ENCODE results near the gene PLEKHM3.
"Not testable (repeated sequence)": the region's sequence is repeated elsewhere in the genome, so short reads cannot be mapped to it uniquely, and the experiment has no call there.

Gene PLEKHM3

DNA sequence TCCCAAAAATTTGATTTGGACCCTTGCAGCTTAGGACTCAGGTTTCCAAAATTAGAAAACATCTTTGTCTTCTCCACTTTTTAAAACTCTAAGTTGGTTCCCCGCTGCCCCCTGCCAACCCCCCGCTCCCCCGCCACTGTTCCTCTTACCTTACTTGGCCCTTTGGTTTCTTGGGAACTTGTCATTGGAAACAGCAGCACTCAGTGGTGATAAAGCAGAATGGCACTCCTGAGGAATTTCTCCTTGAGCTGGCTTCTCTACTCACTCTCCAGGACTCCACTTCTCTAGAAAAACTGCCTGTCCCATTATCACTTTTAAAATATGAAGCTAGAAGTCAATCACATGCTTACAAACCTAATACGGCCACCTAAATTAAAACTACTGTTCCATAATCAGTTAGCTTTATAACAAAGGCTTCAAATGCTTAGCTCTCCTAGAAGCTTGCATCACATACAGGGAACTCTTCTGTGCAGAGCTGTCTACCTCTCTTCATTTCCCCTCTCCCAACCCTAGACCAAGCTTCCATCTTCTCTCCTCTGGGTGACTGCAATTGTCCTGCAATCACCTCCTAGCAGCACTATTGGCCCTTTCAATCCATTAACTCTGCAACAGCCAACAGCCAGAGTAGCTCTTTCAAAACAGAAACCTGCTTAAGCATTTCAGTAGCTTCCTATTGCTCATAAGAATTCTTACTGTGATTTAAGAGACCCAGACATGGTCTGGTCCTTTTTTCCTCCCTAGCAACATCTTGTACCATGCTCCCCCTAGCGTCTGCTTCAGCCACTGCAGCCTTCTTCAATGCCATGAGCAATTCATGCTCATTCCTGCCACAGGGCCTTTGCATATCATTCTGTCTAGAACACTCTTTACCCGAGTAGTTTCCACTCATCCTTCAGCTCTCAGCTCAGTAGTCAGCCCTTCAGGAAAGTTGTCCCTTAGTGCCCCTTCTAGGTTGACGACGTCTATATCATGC lies 15.2 kb upstream of the PLEKHM3 start:
- peak; percentile 69 for DNase-seq
- in situ Hi-C loops (cut with MboI; ENCODE audit: low pct_unique_long_range_greater_than_20kb, low sequenced_read_pairs), result loop anchor here (25.0 kb wide), 1 partner anchor 278 kb away; the partner anchor contains the start of gene FZD5

DNA sequence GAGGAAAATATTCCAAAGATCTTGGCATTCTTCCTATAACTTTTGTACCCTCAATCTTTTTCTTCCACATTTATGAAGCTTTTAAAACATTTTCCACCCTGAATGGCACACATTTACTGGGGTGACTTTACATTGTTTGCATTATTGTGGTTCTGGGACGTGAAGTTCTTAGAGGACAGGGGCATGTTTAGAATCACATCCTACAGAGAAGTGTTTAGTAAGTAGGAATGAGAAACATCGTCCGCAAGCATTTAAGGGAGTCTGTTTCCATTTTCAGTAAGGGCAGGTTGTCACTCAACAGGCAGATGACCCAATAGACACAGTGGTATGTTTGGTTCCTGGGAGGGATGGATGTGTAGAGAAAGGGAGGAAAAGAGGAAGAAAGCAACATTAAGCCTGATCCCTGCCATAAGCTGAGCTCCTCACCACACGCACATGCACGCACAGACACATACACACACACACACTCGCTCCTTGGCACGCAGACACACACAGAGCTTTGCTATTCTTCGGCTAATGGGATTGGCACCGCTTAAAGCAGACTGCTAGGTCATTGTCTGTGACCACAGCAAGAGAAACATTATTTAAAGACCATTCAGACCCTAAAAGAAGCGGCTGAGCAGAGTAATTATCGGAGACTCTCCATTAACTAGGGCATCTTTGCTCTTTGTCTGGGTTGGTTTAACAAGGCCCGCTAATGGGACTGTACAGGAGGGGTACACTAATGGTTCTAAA lies 14.2 kb upstream of the PLEKHM3 start:
- peak; percentile 8 for DNase-seq
- in situ Hi-C loops (cut with MboI; ENCODE audit: low pct_unique_long_range_greater_than_20kb, low sequenced_read_pairs), result loop anchor here (25.0 kb wide), 1 partner anchor 277 kb away; the partner anchor contains the start of gene FZD5

GRCh38 chr2:208037564-208038487 lies 12.5 kb upstream of the PLEKHM3 start:
- no peak for DNase-seq
- in situ Hi-C loops (cut with MboI; ENCODE audit: low pct_unique_long_range_greater_than_20kb, low sequenced_read_pairs), result loop anchor here (25.0 kb wide), 1 partner anchor 276 kb away; the partner anchor contains the start of gene FZD5

GRCh38 chr2:208036357-208036756 lies 11.0 kb upstream of the PLEKHM3 start:
- no peak for DNase-seq
- in situ Hi-C loops (cut with MboI; ENCODE audit: low pct_unique_long_range_greater_than_20kb, low sequenced_read_pairs), result loop anchor here (25.0 kb wide), 1 partner anchor 274 kb away; the partner anchor contains the start of gene FZD5

GRCh38 chr2:208034503-208035140 lies 9.3 kb upstream of the PLEKHM3 start:
- in situ Hi-C loops (cut with MboI; ENCODE audit: low pct_unique_long_range_greater_than_20kb, low sequenced_read_pairs), result loop anchor here (25.0 kb wide), 1 partner anchor 272 kb away; the partner anchor contains the start of gene FZD5
- no peak for DNase-seq

- in situ Hi-C loops (cut with MboI; ENCODE audit: low pct_unique_long_range_greater_than_20kb, low sequenced_read_pairs), result loop anchor here (25.0 kb wide), 1 partner anchor 272 kb away; the partner anchor contains the start of gene FZD5
- DNase-seq, result peak; percentile 42
Measured at GRCh38 chr2:208033701-208034502, 8.6 kb upstream of the PLEKHM3 start.

DNA sequence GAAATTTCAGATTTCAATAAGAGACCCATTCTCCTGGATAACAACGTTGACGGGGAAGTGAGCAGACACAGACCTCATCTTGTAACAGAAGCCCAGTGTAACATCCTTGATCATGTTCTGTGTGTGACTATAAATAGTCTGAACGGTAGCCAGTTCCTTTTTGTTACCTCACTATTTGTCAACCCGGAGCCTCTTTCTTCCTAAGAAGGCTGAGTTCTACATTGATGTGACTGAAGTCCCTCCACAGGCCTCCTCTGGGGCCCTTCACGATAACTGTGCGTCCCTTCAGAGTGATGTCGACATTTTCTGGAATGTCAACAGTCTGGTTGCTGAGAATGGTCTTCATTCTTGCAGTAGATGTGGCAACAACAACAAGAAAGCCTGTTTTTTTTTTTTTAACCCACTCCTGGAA lies 6.3 kb upstream of the PLEKHM3 start:
- DNase-seq, result peak; percentile 9

DNA sequence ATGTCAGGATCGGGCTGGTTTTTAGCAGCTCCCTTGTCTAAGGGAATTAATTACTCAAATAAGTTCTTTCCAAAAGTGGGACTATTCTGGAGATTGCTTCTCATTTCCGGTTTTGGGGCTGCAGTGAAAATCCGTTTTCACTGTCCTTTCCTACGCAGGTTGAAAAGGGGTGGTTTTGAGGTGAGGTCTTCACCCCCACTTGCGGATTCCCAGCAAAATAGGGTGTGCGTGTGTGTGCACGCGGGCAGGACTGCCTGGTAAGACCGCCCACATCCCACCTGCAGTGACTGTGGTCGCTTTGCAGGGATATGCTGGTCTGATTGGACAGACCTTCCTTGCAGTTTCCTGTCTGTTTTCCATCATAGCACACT lies 472 bp upstream of the PLEKHM3 start:
- in situ Hi-C loops (cut with MboI; ENCODE audit: low pct_unique_long_range_greater_than_20kb, low sequenced_read_pairs), result loop anchor here (25.0 kb wide), 1 partner anchor 263 kb away; the partner anchor contains the start of gene FZD5
- no peak for DNase-seq

More for the DNA sequence above, 6.3 kb upstream of the PLEKHM3 start:
- in situ Hi-C loops (cut with MboI; ENCODE audit: low pct_unique_long_range_greater_than_20kb, low sequenced_read_pairs), result loop anchor here (25.0 kb wide), 1 partner anchor 269 kb away; the partner anchor contains the start of gene FZD5

GRCh38 chr2:208024091-208024490 lies 1.2 kb downstream of the PLEKHM3 start:
- no peak for DNase-seq
- in situ Hi-C loops (cut with MboI; ENCODE audit: low pct_unique_long_range_greater_than_20kb, low sequenced_read_pairs), result no loop called here

GRCh38 chr2:208020253-208020652 lies 5.1 kb downstream of the PLEKHM3 start:
- in situ Hi-C loops (cut with MboI; ENCODE audit: low pct_unique_long_range_greater_than_20kb, low sequenced_read_pairs), result no loop called here
- DNase-seq, result no peak

GRCh38 chr2:208018124-208018712 lies 7.1 kb downstream of the PLEKHM3 start:
- DNase-seq; in situ Hi-C loops (cut with MboI; ENCODE audit: low pct_unique_long_range_greater_than_20kb, low sequenced_read_pairs): not testable (repeated sequence)

- in situ Hi-C loops (cut with MboI; ENCODE audit: low pct_unique_long_range_greater_than_20kb, low sequenced_read_pairs), result no loop called here
- DNase-seq, result no peak
Measured at GRCh38 chr2:208017721-208018120, 7.6 kb downstream of the PLEKHM3 start.

DNA sequence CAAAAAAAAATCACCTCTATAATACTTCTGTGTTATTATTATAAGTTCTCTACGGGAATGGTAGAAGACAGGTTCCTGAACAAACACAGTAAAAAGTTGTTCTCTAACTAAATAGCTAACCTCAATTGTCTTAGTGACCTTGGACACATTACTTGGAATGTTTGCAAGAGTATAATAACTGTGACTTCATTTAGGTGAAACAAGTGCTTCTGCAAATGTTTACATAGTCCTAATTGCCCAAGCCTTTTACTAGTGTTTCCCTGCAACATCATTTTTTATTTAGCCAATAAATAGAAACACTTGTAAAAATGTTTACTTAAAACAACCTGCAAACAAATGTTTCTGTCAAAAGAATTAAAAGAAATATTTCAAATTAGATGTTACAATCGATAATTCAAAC lies 9.9 kb downstream of the PLEKHM3 start:
- in situ Hi-C loops (cut with MboI; ENCODE audit: low pct_unique_long_range_greater_than_20kb, low sequenced_read_pairs), result no loop called here
- no peak for DNase-seq

- in situ Hi-C loops (cut with MboI; ENCODE audit: low pct_unique_long_range_greater_than_20kb, low sequenced_read_pairs), result no loop called here
- no peak for DNase-seq
Measured at GRCh38 chr2:208013285-208014178, 11.8 kb downstream of the PLEKHM3 start.

- no peak for DNase-seq
- in situ Hi-C loops (cut with MboI; ENCODE audit: low pct_unique_long_range_greater_than_20kb, low sequenced_read_pairs), result no loop called here
Measured at GRCh38 chr2:208012449-208012848, 12.9 kb downstream of the PLEKHM3 start.

GRCh38 chr2:208010506-208010905 lies 14.8 kb downstream of the PLEKHM3 start:
- in situ Hi-C loops (cut with MboI; ENCODE audit: low pct_unique_long_range_greater_than_20kb, low sequenced_read_pairs), result no loop called here
- DNase-seq, result no peak

Data from KBM-7 (cell line).